PFSK-1 (cell line): ENCODE results near the gene PCDH10.

ENCODE experiments used
- REST ChIP-seq, 2 experiments: IDR thresholded peaks; 2 replicates each; pipeline versions ENCODE4 v1.6.1 to v1.8.0; 2011 to 2012; ENCODE audit warnings: low read depth in 2 of 2, low read length in 2 of 2, control low read depth in 1 of 2, inconsistent platforms in 1 of 2, mild to moderate bottlenecking in 1 of 2, moderate library complexity in 1 of 2; ENCODE audit not compliant: insufficient read depth in 1 of 2
- SIN3A ChIP-seq: IDR thresholded peaks from 2 replicates; pipeline ENCODE4 v1.6.1; 2012; ENCODE audit warnings: mild to moderate bottlenecking, low read length, moderate library complexity, borderline replicate concordance; ENCODE audit not compliant: insufficient read depth
- TAF1 ChIP-seq: IDR thresholded peaks from 2 replicates; pipeline ENCODE4 v1.6.1; 2012; ENCODE audit warnings: low read length, control low read depth, borderline replicate concordance; ENCODE audit not compliant: insufficient read depth

DNA sequence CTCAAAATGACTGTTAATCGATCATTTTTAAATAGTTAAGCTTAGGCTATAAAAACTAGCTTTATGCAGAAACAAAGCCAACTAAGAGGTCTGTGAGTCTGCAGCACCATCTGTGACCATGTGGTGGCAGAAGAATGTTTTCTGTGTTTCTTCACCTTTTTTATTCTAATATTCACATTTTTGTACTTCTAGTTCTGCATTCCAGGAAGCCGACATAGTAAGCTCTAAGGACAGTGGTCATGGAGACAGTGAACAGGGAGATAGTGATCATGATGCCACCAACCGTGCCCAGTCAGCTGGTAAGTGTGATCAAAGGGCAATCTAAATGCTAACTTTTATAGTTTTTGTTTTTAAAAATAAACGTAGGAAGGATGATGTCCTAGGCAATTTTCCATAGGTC is 5.6 kb downstream of the PCDH10 start:
- no peak for TF ChIP-seq REST (IDR thresholded peaks at IDR 0.05; ENCODE audit: insufficient read depth in 1 of 2, low read depth in 2 of 2, low read length in 2 of 2)
- TF ChIP-seq TAF1: no peak
- no peak for TF ChIP-seq SIN3A
